Measurements from ENCODE around the gene USP3. TPM values are rescaled to one million over a fixed set of nuclear protein-coding genes. Genes with fewer than 3 reads are reported as not detected.

USP3 gene
- total and polyA plus RNA-seq, 2 of the 4 experiments (the other 2 are of a cell fraction), result 17.3 to 52.3 TPM

GRCh38 chr15:63473749-63473998, 30.7 kb upstream of the USP3 start:
- POLR2A ChIA-PET (ENCODE audit: unreplicated experiment), result interaction anchor here (1.0 kb wide), 1 partner anchor 31 kb away, joined by 3 read pairs; the partner anchor contains the start of gene USP3

More at GRCh38 chr15:63473749-63473998, 30.7 kb upstream of the USP3 start:
- Histone ChIP-seq H3K18ac (ENCODE audit: low read depth, low read length) (no peak overlapping the region), H4K91ac (ENCODE audit: insufficient read depth, low read depth, low read length) (no peak overlapping the region), H3K27ac (ENCODE audit: insufficient read depth, low read length) (no peak overlapping the region), H3K27me3 (ENCODE audit: control insufficient read depth, insufficient read depth, low read length) (no peaks in the 10 kb centered on the region), H3K9me1 (ENCODE audit: insufficient read depth, low read length) (peaks cover 23% of the 10 kb centered on the region), H2BK20ac (ENCODE audit: low read depth, low read length) (no peak overlapping the region), H3K23ac (ENCODE audit: low read depth, low read length) (no peak overlapping the region), H3K56ac (ENCODE audit: extremely low read depth, insufficient read depth, low read length) (no peak overlapping the region), H2AFZ (replicated peaks; ENCODE audit: low read length, poor library complexity) (peak overlapping the region; percentile 0), H4K20me1 (ENCODE audit: insufficient read depth, low read length) (no peaks in the 10 kb centered on the region), H3K9me3 (ENCODE audit: control insufficient read depth, insufficient read depth, low read length) (no peaks in the 10 kb centered on the region), H2AK9ac (replicated peaks; ENCODE audit: low read depth, low read length, poor library complexity) (no peak overlapping the region), H3K4me3 (ENCODE audit: insufficient read depth, low read depth, low read length) (no peak overlapping the region), H3K36me3 (ENCODE audit: control insufficient read depth, insufficient read depth, low read length) (no peaks in the 10 kb centered on the region), H2BK15ac (ENCODE audit: low read depth, low read length) (no peak overlapping the region), H3K9ac (ENCODE audit: low read depth, low read length) (no peak overlapping the region), H2BK120ac (ENCODE audit: low read depth, low read length) (no peak overlapping the region), H3K79me1 (ENCODE audit: low read depth in 1 of 2, low read length in 2 of 2) (peaks cover 0 to 8% of the 10 kb centered on the region in 2 experiments; a peak in 1 of 4 replicates), H3K14ac (replicated peaks; ENCODE audit: low read depth, low read length) (no peak overlapping the region), H2BK5ac (ENCODE audit: low read depth, low read length, poor library complexity, severe bottlenecking) (no peak overlapping the region), H2AK5ac (ENCODE audit: low read depth, low read length) (peak overlapping the region; percentile 20; the same call in 1 of the 2 replicates), H4K8ac (ENCODE audit: low read depth in 2 of 2, low read length in 2 of 2) (no peak overlapping the region), H3K4ac (ENCODE audit: low read depth, low read length) (no peak overlapping the region), H3K4me2 (ENCODE audit: low read depth, low read length) (no peak overlapping the region), H3K4me1 (ENCODE audit: control insufficient read depth, insufficient read depth, low read length) (peaks cover 23% of the 10 kb centered on the region), H4K5ac (ENCODE audit: low read depth, low read length) (no peak overlapping the region)
- CTCF ChIA-PET, result no interaction called here
- WGBS, 2 experiments (ENCODE audit: extremely low coverage in 2 of 2, insufficient read length in 1 of 2), result 100% methylated on average over 1 of the region's 1 CpG; no CpG with 5 or more reads in 1 of the 2 experiments
- intact Hi-C loops (cut with micrococcal nuclease), result no loop called here
- no peak for TF ChIP-seq MAZ (IDR thresholded peaks at IDR 0.05; ENCODE audit: borderline replicate concordance, low read depth, low read length)
- TF ChIP-seq BHLHE40 (IDR thresholded peaks at IDR 0.05; ENCODE audit: low read depth, low read length), result no peak
- TF ChIP-seq CHD1 (IDR thresholded peaks at IDR 0.05; ENCODE audit: low read depth, low read length), result no peak
- no peak for TF ChIP-seq RAD21 (IDR thresholded peaks at IDR 0.05; ENCODE audit: low read length)
- no peak for TF ChIP-seq SMC3 (IDR thresholded peaks at IDR 0.05; ENCODE audit: low read depth, low read length)
- TF ChIP-seq ELK1 (IDR thresholded peaks at IDR 0.05; ENCODE audit: borderline replicate concordance, low read depth, low read length), result no peak
- no peak for TF ChIP-seq MAFK (IDR thresholded peaks at IDR 0.05; ENCODE audit: low read depth, low read length)
- TF ChIP-seq USF2 (IDR thresholded peaks at IDR 0.05; ENCODE audit: low read depth, low read length), result no peak
- TF ChIP-seq CEBPB (IDR thresholded peaks at IDR 0.05; ENCODE audit: low read depth, low read length), result no peak
- TF ChIP-seq RCOR1 (IDR thresholded peaks at IDR 0.05; ENCODE audit: insufficient replicate concordance, low read length), result no peak
- no peak for TF ChIP-seq MXI1 (IDR thresholded peaks at IDR 0.05; ENCODE audit: borderline replicate concordance, low read depth, low read length)
- in situ Hi-C loops (cut with MboI; ENCODE audit: low sequenced_read_pairs), result no loop called here
- no peak for ATAC-seq (ENCODE audit: low read depth)
- dilution Hi-C loops (cut with HindIII; ENCODE audit: low sequenced_read_pairs, unreplicated experiment), result no loop called here
- no peak for DNase-seq
- no TSS peak for BruUV-seq (replicated peaks)
